CD4-positive, alpha-beta T cell treated with Interleukin-21 for 1 hour (primary cell): ENCODE results near the gene CHCHD3.
"Not testable (repeated sequence)": the region's sequence is repeated elsewhere in the genome, so short reads cannot be mapped to it uniquely, and the experiment has no call there.

ENCODE experiments used
- DNase-seq: peaks from one replicate; pipeline ENCODE4 v3.0.0-alpha.2; 2020

The CHCHD3 gene

DNA sequence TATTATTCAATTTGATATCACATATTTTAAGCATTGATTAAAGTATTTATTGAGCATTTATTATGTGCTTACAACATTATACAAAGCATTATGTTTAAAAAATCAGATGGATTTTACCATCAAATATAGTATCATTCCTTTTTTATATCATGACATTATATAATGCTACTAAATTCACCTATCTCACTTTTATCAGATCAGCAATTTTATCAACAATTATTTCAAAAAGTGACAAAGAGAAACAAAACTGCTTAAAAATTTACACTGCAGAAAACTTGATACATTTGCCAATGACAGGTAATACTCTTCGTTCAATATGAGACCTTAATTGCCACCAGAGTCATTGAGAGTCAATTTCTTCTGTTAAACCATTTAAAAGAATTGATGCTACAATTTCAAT is 82.0 kb downstream of the CHCHD3 start:
- DNase-seq, result no peak

GRCh38 chr7:132998763-132999162 is 83.1 kb downstream of the CHCHD3 start:
- no peak for DNase-seq

GRCh38 chr7:132997505-132997904 is 84.4 kb downstream of the CHCHD3 start:
- DNase-seq, result no peak

GRCh38 chr7:132996581-132997242 is 85.2 kb downstream of the CHCHD3 start:
- no peak for DNase-seq

GRCh38 chr7:132993377-132994013 is 88.4 kb downstream of the CHCHD3 start:
- DNase-seq, result no peak

DNA sequence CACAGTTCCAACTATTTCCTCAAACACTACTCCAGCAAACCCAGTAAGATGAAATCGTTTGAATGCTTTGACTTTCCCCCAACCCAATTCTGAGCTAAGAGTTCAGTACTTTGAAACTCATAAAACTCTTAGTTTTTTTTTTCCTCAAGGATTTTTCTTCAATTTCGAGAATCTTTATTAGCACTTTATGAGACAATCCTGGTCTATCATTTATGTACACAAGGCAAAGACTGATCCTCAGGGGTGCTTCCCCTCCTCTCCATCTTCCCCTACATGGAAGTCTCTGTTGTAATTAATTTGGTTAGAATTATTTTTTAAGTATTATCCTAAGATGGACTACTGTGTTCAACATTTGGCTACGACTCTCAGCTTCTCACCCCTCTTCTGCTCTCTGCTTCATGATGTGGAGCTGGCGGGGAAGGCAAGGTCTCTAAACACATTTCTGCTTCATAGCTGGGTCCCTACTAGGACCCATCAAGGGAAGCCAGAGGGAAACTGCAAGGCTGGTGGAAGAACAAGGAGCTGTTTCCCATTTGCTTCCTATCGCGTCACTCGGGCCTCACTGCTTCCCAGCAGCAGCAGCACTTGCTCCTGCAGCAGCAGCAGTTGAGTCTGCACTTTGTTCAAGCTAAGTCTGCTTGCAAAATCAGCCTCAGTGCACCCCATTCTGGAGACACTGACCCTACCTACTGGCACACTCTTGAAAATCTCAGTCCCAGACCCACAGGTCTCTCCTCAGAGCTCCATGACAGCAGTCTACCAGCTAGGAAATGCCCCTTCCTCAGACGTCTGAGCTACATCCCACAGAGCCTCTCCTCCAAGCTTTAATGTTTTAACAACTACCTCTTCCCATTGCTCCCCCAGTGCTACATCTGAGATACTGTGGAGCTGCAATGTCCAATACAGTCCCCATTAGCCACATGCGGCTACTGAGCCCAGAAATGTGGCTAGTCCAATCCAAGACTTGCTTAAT is 90.0 kb downstream of the CHCHD3 start:
- no peak for DNase-seq

DNA sequence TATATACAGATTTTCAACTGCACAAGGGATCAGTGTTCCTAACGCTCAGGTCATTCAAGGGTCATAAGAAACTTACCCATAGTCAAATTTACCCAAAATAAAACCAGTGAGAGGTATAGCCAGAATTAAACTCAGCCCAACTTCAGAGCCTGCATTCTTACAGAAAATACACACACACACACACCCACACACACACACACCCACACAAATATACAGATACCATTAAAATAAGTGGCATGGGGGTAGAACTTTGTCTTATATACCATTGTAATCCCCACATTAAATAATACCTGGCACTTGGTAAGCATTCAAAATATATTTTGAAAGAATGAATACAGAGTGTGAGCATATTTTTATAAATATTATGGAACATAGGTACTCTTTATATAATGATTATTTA is 93.8 kb downstream of the CHCHD3 start:
- no peak for DNase-seq

- no peak for DNase-seq
These were observed 101.5 kb downstream of the CHCHD3 start for GRCh38 chr7:132980402-132980801.

- no peak for DNase-seq
These were observed 102.4 kb downstream of the CHCHD3 start for GRCh38 chr7:132979524-132979923.

DNA sequence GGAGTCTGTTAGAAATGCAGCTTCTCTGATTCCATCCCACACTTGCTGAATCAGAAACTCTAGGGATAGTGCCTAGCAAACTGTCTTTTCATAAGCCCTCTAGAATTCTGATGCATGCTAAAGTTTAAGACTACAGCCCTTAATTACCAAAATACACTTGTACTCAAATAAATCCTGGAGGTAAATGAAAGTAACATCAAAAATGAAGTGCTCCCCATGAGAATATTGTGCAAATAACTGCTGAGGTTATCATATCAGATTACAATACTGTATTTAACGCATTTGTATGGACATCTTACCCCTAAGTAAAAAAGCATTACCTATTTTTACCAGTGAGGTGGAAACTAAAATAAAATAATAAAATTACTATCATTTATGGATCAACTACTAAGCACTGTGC is 104.7 kb downstream of the CHCHD3 start:
- DNase-seq, result no peak

- no peak for DNase-seq
These were observed 109.1 kb downstream of the CHCHD3 start for GRCh38 chr7:132972745-132973144.

- no peak for DNase-seq
These were observed 111.6 kb downstream of the CHCHD3 start for GRCh38 chr7:132970257-132970656.

DNA sequence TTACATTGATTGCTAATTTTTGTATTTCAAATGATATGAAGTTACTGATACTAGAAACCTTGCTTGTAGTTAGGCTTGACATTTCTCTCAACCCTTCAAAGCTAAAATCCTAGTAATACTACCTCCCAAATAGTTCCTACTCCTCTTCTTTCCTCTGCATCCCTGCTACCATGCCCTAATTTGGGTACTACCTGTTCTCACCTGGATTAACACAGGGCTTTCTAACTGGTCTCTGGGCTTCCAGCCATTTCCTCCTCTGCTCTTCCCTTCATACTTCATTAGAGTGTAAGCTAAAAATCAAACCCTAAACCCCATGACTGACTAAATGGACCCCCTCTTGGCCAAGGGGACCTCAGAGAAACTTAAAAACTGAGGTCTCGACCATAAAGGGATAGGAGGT is 112.4 kb downstream of the CHCHD3 start:
- DNase-seq, result no peak

DNA sequence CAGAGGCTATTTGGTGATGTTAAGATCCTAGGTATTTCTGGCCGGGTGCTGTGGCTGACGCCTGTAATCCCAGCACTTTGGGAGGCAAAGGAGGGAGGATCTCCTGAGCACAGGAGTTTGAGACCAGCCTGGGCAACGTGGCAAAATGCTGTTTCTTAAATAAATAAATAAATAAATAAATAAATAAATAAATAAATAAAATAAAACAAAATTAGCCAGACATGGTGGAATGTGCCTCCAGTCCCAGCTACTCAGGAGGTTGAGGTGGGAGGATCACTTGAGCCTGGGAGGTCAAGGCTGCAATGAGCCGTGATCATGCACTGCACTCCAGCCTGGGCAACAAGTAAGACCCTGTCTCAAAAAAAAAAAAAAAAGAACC is 114.4 kb downstream of the CHCHD3 start:
- not testable (repeated sequence) for DNase-seq

DNA sequence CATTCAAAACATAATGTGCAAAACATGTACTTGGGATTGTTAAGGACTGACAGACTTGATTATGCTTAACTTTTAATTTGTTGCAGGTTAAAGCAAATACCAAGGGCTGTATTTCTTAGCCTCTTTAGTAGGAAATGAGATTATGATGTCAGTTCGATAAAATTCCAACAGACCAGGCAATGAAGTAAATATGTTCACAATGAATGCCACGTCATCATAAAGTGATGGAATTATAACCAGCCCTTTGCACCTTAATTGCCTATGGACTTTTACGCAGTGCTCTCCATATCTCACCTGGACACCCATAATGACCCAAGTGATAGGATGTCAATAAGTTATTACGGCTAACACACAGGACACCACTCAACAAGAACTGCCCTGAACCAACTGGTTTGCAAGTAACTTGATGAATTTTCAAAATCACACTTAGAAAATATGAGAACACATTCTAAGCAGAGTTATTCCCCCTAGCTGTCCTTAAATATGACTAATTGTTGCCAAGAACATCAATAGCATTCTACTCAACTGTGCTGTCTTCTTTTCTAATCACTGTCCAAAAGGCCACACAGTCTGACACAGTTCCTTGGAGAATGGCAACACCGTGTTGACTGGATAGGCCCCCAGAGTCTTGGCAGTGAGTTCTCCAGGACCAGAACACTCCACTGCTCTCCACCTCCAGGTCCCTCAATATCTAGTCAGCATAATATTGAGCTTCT is 115.0 kb downstream of the CHCHD3 start:
- no peak for DNase-seq

- no peak for DNase-seq
These were observed 115.9 kb downstream of the CHCHD3 start for GRCh38 chr7:132965951-132966350.

- no peak for DNase-seq
These were observed 117.0 kb downstream of the CHCHD3 start for GRCh38 chr7:132964876-132965275.

GRCh38 chr7:132959891-132960290 is 122.0 kb downstream of the CHCHD3 start:
- DNase-seq, result no peak

GRCh38 chr7:132956556-132956955 is 125.3 kb downstream of the CHCHD3 start:
- no peak for DNase-seq

DNA sequence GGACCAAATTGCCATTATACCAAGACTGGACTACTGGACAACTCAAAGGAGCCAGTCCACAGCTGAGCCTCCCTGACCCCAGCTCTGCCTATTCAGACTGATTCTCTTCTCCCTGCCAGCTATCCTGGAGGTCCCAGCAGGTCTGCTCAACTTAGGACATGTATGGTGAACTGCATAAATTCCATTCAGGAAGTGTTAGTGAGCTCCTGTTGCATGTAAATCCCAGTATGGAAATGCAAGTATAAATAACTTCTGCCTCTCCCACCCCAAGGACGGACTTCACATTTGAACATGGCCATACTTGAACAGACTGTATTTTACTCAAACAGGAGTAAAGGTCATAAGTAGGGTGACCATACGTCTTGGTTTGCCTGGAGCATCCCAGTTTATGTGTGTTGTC is 128.4 kb downstream of the CHCHD3 start:
- DNase-seq, result no peak

GRCh38 chr7:132950725-132951124 is 131.2 kb downstream of the CHCHD3 start:
- no peak for DNase-seq

GRCh38 chr7:132947011-132947410 is 134.9 kb downstream of the CHCHD3 start:
- no peak for DNase-seq

DNA sequence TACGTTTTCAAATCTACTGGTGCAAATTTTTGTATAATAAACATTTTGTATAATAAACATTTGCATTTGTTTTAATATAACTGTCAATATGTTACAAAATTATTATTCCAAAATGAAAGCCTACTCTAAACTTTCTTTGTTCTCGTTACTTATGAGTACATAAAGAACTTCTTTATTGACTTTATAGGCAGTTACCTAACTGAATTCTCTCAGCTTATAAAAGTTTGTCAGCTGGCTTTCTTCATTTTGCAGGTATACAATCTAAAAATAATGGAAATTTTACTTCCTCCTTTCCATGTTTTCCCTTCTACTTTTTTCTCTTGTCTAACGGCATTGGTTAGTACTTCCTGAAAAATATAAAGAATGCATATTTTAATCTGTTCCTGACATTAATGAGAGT is 137.1 kb downstream of the CHCHD3 start:
- no peak for DNase-seq
